ACHN (cell line): ENCODE results near the gene PKN1.

Experiments
- DNase-seq: peaks from one replicate; pipeline ENCODE4 v3.0.0-alpha.2; 2015
- in situ Hi-C: cut with HindIII; loops from 2 replicates; pipeline ENCODE4 v1.10.0; 2017; ENCODE audit warnings: low sequenced_read_pairs, low pct_ligation_motif_present, low pct_unique_long_range_greater_than_20kb

Gene PKN1

GRCh38 chr19:14418856-14419105, 14.3 kb upstream of the PKN1 start:
- in situ Hi-C loops: no loop called here
- DNase-seq: peak; percentile 63

- in situ Hi-C loops: no loop called here
- DNase-seq: peak; percentile 98
Measured at GRCh38 chr19:14419106-14419813, 13.8 kb upstream of the PKN1 start, which contains the start of gene DDX39A. Gene DDX39A, minus strand, starts transcription at chr19:14419341. Its CDS starts 6,121 bp downstream, at chr19:14413220.

- in situ Hi-C loops: no loop called here
Measured at GRCh38 chr19:14425696-14426138, 7.4 kb upstream of the PKN1 start.

GRCh38 chr19:14427461-14427860, 5.6 kb upstream of the PKN1 start:
- DNase-seq: no peak
- in situ Hi-C loops: no loop called here

More at GRCh38 chr19:14425696-14426138, 7.4 kb upstream of the PKN1 start:
- DNase-seq: no peak

- in situ Hi-C loops: no loop called here
- no peak for DNase-seq
Measured at GRCh38 chr19:14428882-14429416, 4.2 kb upstream of the PKN1 start.

GRCh38 chr19:14430712-14431111, 2.4 kb upstream of the PKN1 start:
- in situ Hi-C loops: no loop called here
- DNase-seq: no peak

GRCh38 chr19:14433554-14434501, 722 bp downstream of the PKN1 start:
- DNase-seq: no peak
- in situ Hi-C loops: no loop called here

GRCh38 chr19:14434543-14435319, 1.6 kb downstream of the PKN1 start:
- peak; percentile 84 for DNase-seq
- in situ Hi-C loops: no loop called here

GRCh38 chr19:14435320-14436050, 2.4 kb downstream of the PKN1 start:
- DNase-seq: no peak
- in situ Hi-C loops: no loop called here

- in situ Hi-C loops: no loop called here
- no peak for DNase-seq
Measured at GRCh38 chr19:14437578-14438140, 4.6 kb downstream of the PKN1 start.

- in situ Hi-C loops: no loop called here
- no peak for DNase-seq
Measured at GRCh38 chr19:14439014-14439413, 5.9 kb downstream of the PKN1 start.

- no peak for DNase-seq
- in situ Hi-C loops: no loop called here
Measured at GRCh38 chr19:14440049-14440448, 6.9 kb downstream of the PKN1 start.

- no peak for DNase-seq
- in situ Hi-C loops: no loop called here
Measured at GRCh38 chr19:14441041-14441938, 8.2 kb downstream of the PKN1 start.

GRCh38 chr19:14442891-14443631, 10.0 kb downstream of the PKN1 start:
- no peak for DNase-seq
- in situ Hi-C loops: no loop called here

- in situ Hi-C loops: no loop called here
- no peak for DNase-seq
Measured at GRCh38 chr19:14443632-14444216, 10.6 kb downstream of the PKN1 start.
